ENCODE measurements around the gene ZNF669.
A peak's percentile ranks its signal among the peaks of the same experiment; 100 is the strongest.

Gene ZNF669

GRCh38 chr1:247078258-247079140, 25.7 kb downstream of the ZNF669 start, which contains the start of gene ZNF670:
Gene ZNF670, minus strand, starts transcription at chr1:247078811. Its CDS starts 215 bp downstream, at chr1:247078596.
- TF ChIP-seq SPI1 (IDR thresholded peaks at IDR 0.05; ENCODE audit: low read depth, low read length) (no peak), POLR2A (IDR thresholded peaks at IDR 0.05; ENCODE audit: low read depth, low read length) (peak; percentile 67), POLR2AphosphoS5 (IDR thresholded peaks at IDR 0.05; ENCODE audit: low read depth, low read length) (peak; percentile 78), POU2F2 (IDR thresholded peaks at IDR 0.05; ENCODE audit: low read depth, low read length) (peak; percentile 35; the same call in 1 of the 2 replicates), TAF1 (IDR thresholded peaks at IDR 0.05; ENCODE audit: low read depth, low read length) (peak; percentile 73)
- FAIRE-seq = peak; percentile 90
- DNase-seq (ENCODE audit: insufficient read length, low spot score) = peak; percentile 85

- TF ChIP-seq POLR2AphosphoS5 (IDR thresholded peaks at IDR 0.05; ENCODE audit: low read depth, low read length) = no peak
- no peak for TF ChIP-seq POU2F2 (IDR thresholded peaks at IDR 0.05; ENCODE audit: low read depth, low read length)
- no peak for TF ChIP-seq POLR2A (IDR thresholded peaks at IDR 0.05; ENCODE audit: low read depth, low read length)
- TF ChIP-seq PAX5 (IDR thresholded peaks at IDR 0.05; ENCODE audit: insufficient read depth, low read length, severe bottlenecking) = no peak
- FAIRE-seq (no peak), DNase-seq (ENCODE audit: insufficient read length, low spot score) (no peak)
These were observed 26.3 kb downstream of the ZNF669 start for GRCh38 chr1:247077876-247078257.

- no peak for FAIRE-seq
These were observed 26.9 kb downstream of the ZNF669 start for GRCh38 chr1:247077213-247077612.

GRCh38 chr1:247070645-247071044, 33.5 kb downstream of the ZNF669 start:
- TF ChIP-seq TAF1 (IDR thresholded peaks at IDR 0.05; ENCODE audit: low read depth, low read length) (no peak), POLR2AphosphoS5 (IDR thresholded peaks at IDR 0.05; ENCODE audit: low read depth, low read length) (no peak), PAX5 (IDR thresholded peaks at IDR 0.05; ENCODE audit: insufficient read depth, low read length, severe bottlenecking) (no peak), POU2F2 (IDR thresholded peaks at IDR 0.05; ENCODE audit: low read depth, low read length) (no peak), SPI1 (IDR thresholded peaks at IDR 0.05; ENCODE audit: low read depth, low read length) (no peak), POLR2A (IDR thresholded peaks at IDR 0.05; ENCODE audit: low read depth, low read length) (no peak)
- no peak for FAIRE-seq
- DNase-seq (ENCODE audit: insufficient read length, low spot score) = no peak

More at GRCh38 chr1:247077213-247077612, 26.9 kb downstream of the ZNF669 start:
- no peak for TF ChIP-seq POLR2A (IDR thresholded peaks at IDR 0.05; ENCODE audit: low read depth, low read length)
- no peak for TF ChIP-seq TAF1 (IDR thresholded peaks at IDR 0.05; ENCODE audit: low read depth, low read length)
- TF ChIP-seq POU2F2 (IDR thresholded peaks at IDR 0.05; ENCODE audit: low read depth, low read length) = no peak
- no peak for DNase-seq (ENCODE audit: insufficient read length, low spot score)

- TF ChIP-seq PAX5 (IDR thresholded peaks at IDR 0.05; ENCODE audit: insufficient read depth, low read length, severe bottlenecking) = no peak
- no peak for TF ChIP-seq POU2F2 (IDR thresholded peaks at IDR 0.05; ENCODE audit: low read depth, low read length)
- no peak for TF ChIP-seq TAF1 (IDR thresholded peaks at IDR 0.05; ENCODE audit: low read depth, low read length)
- TF ChIP-seq POLR2A (IDR thresholded peaks at IDR 0.05; ENCODE audit: low read depth, low read length) = no peak
- TF ChIP-seq SPI1 (IDR thresholded peaks at IDR 0.05; ENCODE audit: low read depth, low read length) = no peak
- DNase-seq (ENCODE audit: insufficient read length, low spot score) (no peak), FAIRE-seq (no peak)
These were observed 39.9 kb downstream of the ZNF669 start for GRCh38 chr1:247064304-247064703.

GRCh38 chr1:247060771-247061170, 43.4 kb downstream of the ZNF669 start:
- FAIRE-seq (no peak), DNase-seq (ENCODE audit: insufficient read length, low spot score) (no peak)
- no peak for TF ChIP-seq TAF1 (IDR thresholded peaks at IDR 0.05; ENCODE audit: low read depth, low read length)

GRCh38 chr1:247056071-247056470, 48.1 kb downstream of the ZNF669 start:
- DNase-seq (ENCODE audit: insufficient read length, low spot score) (no peak), FAIRE-seq (no peak)
- TF ChIP-seq POLR2AphosphoS5 (IDR thresholded peaks at IDR 0.05; ENCODE audit: low read depth, low read length) = no peak
- TF ChIP-seq POU2F2 (IDR thresholded peaks at IDR 0.05; ENCODE audit: low read depth, low read length) = no peak

GRCh38 chr1:247054992-247055415, 49.2 kb downstream of the ZNF669 start:
- no peak for TF ChIP-seq TAF1 (IDR thresholded peaks at IDR 0.05; ENCODE audit: low read depth, low read length)
- TF ChIP-seq PAX5 (IDR thresholded peaks at IDR 0.05; ENCODE audit: insufficient read depth, low read length, severe bottlenecking) = no peak
- TF ChIP-seq POU2F2 (IDR thresholded peaks at IDR 0.05; ENCODE audit: low read depth, low read length) = no peak
- TF ChIP-seq POLR2A (IDR thresholded peaks at IDR 0.05; ENCODE audit: low read depth, low read length) = no peak
- TF ChIP-seq SPI1 (IDR thresholded peaks at IDR 0.05; ENCODE audit: low read depth, low read length) = no peak
- no peak for TF ChIP-seq POLR2AphosphoS5 (IDR thresholded peaks at IDR 0.05; ENCODE audit: low read depth, low read length)
- no peak for DNase-seq (ENCODE audit: insufficient read length, low spot score)
- no peak for FAIRE-seq
